WI38 (cell line): ENCODE measurements around the gene GTF2F2.
A peak's percentile ranks its signal among the peaks of the same experiment; 100 is the strongest.

ENCODE experiments used
- H3K4me3 ChIP-seq: 2 replicates; pipeline ENCODE4 v1.5.1; 2011; ENCODE audit warnings: low read depth, mild to moderate bottlenecking, control low read depth, low read length
- CTCF ChIP-seq: IDR thresholded peaks from 2 replicates; pipeline ENCODE4 v1.5.1; 2012; ENCODE audit warnings: low read depth, mild to moderate bottlenecking, control low read depth, low read length

Gene GTF2F2

GRCh38 chr13:45119991-45120864 lies at the start of gene GTF2F2:
Gene GTF2F2, plus strand, starts transcription at chr13:45120510. Its CDS starts 146 bp downstream, at chr13:45120656.
- TF ChIP-seq CTCF, result no peak
- peak within 1 kb of the TSS; percentile 98 for H3K4me3 ChIP-seq

- TF ChIP-seq CTCF, result no peak
Measured at GRCh38 chr13:45073809-45074208, 46.5 kb upstream of the GTF2F2 start.

GRCh38 chr13:45074721-45075120 lies 45.6 kb upstream of the GTF2F2 start:
- no peak for TF ChIP-seq CTCF
- no peak overlapping the region for H3K4me3 ChIP-seq

More at GRCh38 chr13:45073809-45074208, 46.5 kb upstream of the GTF2F2 start:
- no peak overlapping the region for H3K4me3 ChIP-seq

GRCh38 chr13:45078003-45078402 lies 42.3 kb upstream of the GTF2F2 start:
- TF ChIP-seq CTCF, result no peak
- H3K4me3 ChIP-seq, result no peak overlapping the region

GRCh38 chr13:45082964-45083363 lies 37.3 kb upstream of the GTF2F2 start:
- TF ChIP-seq CTCF, result no peak
- H3K4me3 ChIP-seq, result no peak overlapping the region

GRCh38 chr13:45084515-45084914 lies 35.8 kb upstream of the GTF2F2 start:
- TF ChIP-seq CTCF, result no peak
- no peak overlapping the region for H3K4me3 ChIP-seq

GRCh38 chr13:45086484-45086883 lies 33.8 kb upstream of the GTF2F2 start:
- no peak overlapping the region for H3K4me3 ChIP-seq
- no peak for TF ChIP-seq CTCF
